Activated CD4-positive, alpha-beta T cell treated with anti-CD3 and anti-CD28 coated beads for 48 hours (primary cell): ENCODE data around the gene PRDX2.
"Not testable (repeated sequence)": the region's sequence is repeated elsewhere in the genome, so short reads cannot be mapped to it uniquely, and the experiment has no call there.

Experiments
- DNase-seq: peaks from one replicate; pipeline ENCODE4 v3.0.0-alpha.2; 2020

PRDX2 gene

DNA sequence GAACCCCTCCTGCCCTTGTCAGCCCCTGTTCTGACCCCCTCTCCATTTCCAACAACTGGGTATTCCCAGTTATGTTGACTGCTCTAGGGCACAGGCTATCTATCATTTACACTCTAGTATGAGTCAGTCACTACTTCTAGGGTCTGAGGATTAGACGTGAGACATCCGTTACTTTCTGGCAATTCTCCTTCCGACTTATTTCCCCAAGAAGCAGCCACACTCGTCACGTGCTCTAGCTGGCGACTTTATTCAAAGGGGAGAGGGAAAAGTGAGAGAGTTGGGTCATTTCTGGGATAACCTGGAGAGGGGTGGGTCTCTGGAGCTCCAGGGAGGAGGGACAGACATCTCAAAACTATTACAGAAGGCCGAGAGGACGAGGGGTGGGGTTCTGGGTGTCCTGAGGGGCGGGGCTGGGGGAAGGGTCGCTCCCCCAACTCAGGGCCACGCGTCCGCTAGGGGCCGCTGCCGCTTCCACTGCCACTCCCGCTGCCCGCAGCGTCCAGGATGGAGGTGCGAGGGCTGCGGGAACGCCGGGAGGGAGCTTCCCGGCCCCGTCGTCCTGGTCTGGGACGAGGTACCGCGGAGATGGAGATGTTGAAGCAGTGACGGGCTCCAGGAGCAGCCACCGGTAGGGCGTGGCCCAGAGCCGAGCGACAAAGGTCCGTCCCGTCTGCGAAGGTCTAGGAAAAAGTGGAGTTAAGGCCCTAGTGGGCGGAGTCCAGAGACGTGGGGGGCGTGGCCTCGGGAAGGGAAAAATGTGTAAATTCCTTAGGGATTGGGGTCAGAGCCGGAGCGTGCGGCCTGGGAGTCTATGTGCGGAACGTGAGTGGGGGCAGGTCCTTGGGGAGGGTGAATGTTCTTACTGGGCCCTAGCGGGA lies 23.9 kb upstream of the PRDX2 start:
- peak; percentile 54 for DNase-seq

DNA sequence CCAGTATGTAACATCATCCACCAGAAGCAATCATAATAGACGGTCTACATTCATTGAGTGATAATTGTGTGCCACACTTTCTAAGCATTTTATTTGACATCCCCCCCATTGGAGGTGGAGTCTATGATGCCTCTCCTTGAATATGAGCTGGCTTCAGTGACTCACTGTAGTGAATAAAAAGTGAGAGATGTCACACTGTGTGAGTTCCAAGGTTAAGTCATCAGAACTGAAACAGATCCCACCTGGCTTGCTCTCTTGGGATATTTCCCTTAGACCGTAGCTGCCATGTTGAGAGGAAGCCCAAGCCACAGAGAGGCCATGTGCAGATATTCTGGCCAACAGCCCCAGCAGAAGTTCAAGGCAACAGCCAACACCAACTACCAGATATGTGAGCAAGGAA lies 20.2 kb upstream of the PRDX2 start:
- DNase-seq = no peak

- not testable (repeated sequence) for DNase-seq
These were observed 16.2 kb upstream of the PRDX2 start for GRCh38 chr19:12817810-12818209.

DNA sequence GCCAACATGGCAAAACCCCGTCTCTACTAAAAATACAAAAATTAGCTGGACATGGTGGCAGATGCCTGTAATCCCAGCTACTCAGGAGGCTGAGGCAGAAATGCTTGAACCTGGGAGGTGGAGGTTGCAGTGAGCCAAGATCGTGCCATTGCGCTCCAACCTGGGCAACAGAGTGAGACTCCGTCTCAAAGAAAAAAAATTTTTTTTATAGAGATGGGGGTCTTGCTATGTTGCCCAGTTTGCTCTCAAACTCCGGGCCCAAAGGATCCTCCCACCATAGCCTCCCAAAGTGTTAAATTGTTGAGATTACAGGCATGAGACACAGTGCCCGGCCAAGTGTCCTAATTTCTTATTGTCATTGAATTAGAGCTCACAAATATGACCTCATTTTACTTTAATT lies 15.6 kb upstream of the PRDX2 start:
- DNase-seq = not testable (repeated sequence)

- no peak for DNase-seq
These were observed 13.5 kb upstream of the PRDX2 start for GRCh38 chr19:12815088-12815487.

DNA sequence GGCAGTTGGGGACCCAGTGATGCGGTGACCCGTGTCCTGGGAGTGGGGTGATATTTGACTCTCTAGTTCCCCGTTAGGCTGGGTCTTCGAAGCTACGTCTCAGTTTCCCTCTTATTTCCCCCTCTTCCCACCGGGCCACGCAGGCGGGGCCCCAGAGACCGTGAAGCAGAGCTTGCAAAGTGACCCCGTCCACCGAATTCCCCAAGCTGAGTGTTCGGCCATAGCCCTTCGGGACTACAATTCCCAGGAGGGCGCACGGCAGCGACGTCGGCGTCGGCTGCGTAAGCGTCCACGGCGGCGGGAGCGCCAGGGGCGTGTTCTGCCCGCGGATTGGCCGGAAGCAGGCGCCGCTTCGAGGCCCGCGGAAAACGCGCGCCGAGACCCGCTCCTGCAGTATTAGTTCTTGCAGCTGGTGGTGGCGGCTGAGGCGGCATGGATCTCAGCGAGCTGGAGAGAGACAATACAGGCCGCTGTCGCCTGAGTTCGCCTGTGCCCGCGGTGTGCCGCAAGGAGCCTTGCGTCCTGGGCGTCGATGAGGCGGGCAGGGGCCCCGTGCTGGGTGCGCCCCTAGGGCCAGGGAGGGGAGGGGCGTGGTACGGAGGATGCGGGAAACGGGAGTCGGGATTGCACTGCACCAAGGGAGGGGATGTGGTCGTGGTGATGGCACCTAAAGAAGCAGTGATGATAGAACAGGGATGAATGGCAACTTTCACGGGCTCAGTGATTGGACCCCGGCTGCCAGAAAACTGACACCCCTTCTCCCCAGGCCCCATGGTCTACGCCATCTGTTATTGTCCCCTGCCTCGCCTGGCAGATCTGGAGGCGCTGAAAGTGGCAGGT lies 4.9 kb upstream of the PRDX2 start, which contains the start of gene RNASEH2A:
Gene RNASEH2A (plus strand): TSS at position 343 of the 840 bp plus-strand sequence. CDS start 90 bp downstream, at position 433.
- peak; percentile 93 for DNase-seq

- DNase-seq = no peak
These were observed 2.5 kb upstream of the PRDX2 start for GRCh38 chr19:12804051-12804450.

DNA sequence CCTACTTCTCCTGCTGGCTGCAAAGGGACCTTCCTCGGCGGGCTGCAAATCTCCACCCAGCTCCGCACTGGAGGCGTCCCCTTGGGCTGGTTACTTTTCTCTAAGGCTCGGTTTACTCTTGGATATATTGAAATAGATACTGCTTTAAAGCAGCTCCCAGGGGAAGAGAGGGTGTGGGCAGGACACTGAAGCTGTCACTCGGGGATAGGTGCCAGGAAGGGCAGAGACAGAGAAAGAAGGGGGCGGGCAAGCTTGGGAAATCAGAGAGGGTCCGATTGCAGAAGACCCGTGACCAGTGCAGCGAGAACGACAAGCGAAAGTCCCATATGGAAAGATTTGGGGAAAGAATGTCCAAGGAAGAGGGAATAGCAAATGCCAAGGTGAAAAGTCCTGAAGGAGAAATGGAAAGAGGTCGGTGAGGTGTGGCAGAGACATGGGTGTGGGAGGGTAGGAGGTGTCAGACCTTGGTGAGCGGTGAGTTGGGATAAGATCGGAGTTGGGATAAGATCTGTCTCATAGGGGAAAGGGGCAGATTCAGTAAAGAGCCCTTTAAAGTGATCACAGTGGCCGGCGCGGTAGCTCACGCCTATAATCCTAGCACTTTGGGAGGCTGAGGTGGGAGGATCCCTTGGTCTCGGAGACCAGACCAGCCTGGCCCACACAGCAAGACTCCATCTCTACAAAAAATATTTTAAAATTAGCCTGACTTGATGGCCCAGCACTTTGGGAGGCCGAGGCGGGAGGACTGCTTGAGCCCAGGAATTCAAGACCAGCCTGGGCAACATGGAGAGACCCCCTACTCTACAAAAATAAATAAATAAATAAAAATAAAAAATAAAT lies 887 bp upstream of the PRDX2 start:
- DNase-seq = no peak

DNA sequence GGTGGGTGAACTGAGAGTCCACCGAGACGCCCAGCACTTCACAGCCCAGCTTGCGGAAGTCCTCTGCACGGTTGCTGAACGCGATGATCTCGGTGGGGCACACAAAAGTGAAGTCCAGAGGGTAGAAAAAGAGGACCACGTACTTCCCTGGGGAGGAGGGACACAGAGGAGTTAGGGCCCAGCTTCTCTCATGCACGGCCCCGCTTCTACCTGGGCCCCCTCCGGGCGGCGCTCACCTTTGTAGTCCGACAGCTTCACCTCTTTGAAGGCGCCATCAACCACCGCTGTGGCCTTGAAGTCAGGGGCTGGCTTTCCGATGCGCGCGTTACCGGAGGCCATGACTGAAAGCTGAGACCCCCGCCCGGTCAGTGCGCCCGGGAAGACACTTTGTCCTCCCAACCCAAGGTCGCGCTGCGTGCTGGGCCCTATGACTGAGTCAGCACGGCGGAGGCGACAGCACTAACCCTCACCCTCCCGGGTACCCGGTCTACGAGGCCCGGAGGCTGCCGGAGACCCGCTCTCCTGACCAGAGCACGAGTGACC lies 606 bp downstream of the PRDX2 start:
- no peak for DNase-seq

DNA sequence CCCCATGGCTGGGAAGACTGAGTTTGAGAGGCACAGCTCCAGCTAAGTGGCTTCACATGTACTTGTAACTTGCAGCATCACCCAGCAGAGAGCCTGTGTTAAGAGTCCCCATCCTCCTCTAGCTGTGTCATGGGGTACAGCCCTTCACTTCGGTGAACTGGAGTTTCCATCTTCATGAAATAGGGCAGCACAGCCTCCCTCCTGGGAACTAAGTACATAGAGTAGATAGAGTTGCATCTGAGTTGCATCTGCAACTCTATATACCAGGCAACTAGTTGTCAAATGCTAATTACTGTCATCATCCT lies 1.2 kb downstream of the PRDX2 start:
- DNase-seq = no peak

- DNase-seq = no peak
These were observed 1.7 kb downstream of the PRDX2 start for GRCh38 chr19:12799742-12800465.

- DNase-seq = not testable (repeated sequence)
These were observed 4.0 kb downstream of the PRDX2 start for GRCh38 chr19:12797607-12798006.

DNA sequence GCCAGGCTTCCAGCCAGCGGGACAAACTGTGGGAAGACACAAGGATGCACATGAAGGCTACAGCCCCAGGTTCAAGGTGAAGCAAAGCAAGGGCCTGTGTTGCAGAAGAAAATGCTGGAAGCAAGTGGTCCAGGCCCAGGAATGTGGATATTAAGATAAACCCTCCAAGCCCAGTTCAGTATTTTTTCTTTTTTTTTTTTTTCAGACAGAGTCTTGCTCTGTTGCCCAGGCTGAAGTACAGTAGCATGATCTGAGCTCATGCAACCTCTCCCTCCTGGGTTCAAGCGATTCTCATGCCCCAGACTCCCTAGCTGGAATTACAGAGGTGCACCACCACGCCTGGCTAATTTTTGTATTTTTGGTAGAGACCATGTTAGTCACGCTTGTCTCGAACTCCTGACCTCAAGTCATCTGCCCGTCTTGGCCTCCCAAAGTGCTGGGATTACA lies 4.4 kb downstream of the PRDX2 start:
- DNase-seq = no peak

GRCh38 chr19:12796146-12797071 lies 5.2 kb downstream of the PRDX2 start:
- peak; percentile 83 for DNase-seq

GRCh38 chr19:12794971-12795381 lies 6.6 kb downstream of the PRDX2 start:
- no peak for DNase-seq

DNA sequence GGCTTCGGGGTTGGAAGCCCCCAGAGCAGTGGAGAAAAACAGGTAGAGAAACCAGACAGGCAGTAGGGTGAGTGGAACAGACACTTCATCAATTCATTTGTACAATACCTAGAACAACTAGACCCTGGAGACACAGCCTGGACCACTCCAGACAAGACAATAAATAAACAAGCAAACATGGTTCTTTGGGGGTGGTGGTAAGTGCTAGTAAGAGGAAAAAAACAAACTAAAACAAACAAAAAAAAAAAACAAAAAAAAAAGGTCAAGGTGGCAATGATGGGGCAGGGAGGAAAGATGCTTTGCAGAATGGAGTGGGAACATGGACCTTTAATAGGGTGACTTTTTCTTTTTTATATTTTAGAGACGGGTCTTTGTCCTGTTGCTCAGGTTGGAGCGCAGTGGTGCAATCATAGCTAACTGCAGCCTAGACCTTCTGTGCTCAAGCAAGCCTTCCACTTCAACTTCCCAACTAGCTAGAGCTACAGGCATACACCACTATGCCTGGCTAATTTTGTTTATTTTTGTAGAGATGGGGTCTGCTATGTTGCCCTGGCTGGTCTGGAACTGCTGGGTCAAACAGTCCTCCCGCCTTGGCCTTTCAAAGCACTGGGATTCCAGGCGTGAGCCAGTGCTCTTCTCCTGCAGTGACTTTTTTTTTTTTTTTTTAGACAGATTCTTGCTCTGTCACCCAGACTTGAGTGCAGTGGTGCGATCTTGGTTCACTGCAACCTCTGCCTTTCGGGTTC lies 7.2 kb downstream of the PRDX2 start:
- DNase-seq = no peak

- DNase-seq = peak; percentile 93
These were observed 8.1 kb downstream of the PRDX2 start for GRCh38 chr19:12793290-12794195.

GRCh38 chr19:12792853-12793289 lies 8.7 kb downstream of the PRDX2 start:
- DNase-seq = no peak
